ENCODE data around the gene LEKR1. TPM values are rescaled to one million over a fixed set of nuclear protein-coding genes. Genes with fewer than 3 reads are reported as not detected.

The LEKR1 gene
- total RNA-seq, 1 donor from 2014 or later = 4.1 TPM

DNA sequence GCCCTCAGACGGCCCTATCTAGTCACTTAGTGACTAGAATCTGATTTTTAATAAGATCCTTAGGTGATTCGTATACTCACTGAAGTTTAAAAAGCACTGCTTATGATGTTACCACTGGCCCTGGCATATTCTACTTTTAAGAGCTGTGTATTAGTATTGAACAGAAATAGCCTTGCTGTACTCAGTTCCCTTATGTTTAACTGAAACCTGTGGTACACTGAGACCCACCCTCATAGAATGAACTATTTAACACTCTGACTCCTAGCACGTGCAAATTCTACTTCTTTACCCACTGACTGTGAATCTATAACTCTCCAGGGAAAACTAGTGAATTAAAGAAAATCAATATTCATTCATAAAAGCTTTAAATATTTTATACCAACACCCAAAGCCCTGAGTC is 224.9 kb downstream of the LEKR1 start:
- H3K27me3 Mint-ChIP-seq = no peaks in the 10 kb centered on the region
- H3K27ac Mint-ChIP-seq = no peak overlapping the region
- no peaks in the 10 kb centered on the region for H3K9me3 Mint-ChIP-seq (ENCODE audit: low read depth)
- no peaks in the 10 kb centered on the region for H3K4me1 Mint-ChIP-seq (ENCODE audit: low read depth)
- DNase-seq (ENCODE audit: low spot score, unreplicated experiment) = no peak
- TF ChIP-seq, protein P1, sequence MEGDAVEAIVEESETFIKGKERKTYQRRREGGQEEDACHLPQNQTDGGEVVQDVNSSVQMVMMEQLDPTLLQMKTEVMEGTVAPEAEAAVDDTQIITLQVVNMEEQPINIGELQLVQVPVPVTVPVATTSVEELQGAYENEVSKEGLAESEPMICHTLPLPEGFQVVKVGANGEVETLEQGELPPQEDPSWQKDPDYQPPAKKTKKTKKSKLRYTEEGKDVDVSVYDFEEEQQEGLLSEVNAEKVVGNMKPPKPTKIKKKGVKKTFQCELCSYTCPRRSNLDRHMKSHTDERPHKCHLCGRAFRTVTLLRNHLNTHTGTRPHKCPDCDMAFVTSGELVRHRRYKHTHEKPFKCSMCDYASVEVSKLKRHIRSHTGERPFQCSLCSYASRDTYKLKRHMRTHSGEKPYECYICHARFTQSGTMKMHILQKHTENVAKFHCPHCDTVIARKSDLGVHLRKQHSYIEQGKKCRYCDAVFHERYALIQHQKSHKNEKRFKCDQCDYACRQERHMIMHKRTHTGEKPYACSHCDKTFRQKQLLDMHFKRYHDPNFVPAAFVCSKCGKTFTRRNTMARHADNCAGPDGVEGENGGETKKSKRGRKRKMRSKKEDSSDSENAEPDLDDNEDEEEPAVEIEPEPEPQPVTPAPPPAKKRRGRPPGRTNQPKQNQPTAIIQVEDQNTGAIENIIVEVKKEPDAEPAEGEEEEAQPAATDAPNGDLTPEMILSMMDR (IDR thresholded peaks at IDR 0.05; ENCODE audit: unreplicated experiment) = no peak
- no peaks in the 10 kb centered on the region for H3K36me3 Mint-ChIP-seq (ENCODE audit: insufficient read depth)
- H3K4me3 Mint-ChIP-seq (ENCODE audit: low read depth) = no peak overlapping the region

DNA sequence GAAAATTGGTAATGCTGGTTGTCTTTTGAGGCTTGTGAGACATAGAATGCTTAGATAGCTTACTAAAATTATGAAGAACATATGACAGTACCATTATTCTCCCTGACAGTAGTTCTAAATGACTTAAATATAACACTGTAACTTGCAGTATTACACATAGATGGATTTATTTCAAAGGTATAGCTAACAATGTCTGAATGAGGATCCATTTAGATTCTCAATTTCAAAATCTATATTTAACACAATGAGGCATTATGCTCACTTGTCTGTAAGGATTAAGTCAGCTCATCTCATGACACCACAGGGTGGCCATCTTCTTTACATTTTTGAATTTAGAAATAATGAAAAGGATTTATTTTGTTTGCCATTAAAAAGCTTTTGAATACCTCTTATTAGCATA is 225.4 kb downstream of the LEKR1 start:
- Mint-ChIP-seq H3K9me3 (ENCODE audit: low read depth) (no peaks in the 10 kb centered on the region), H3K27me3 (no peaks in the 10 kb centered on the region), H3K4me1 (ENCODE audit: low read depth) (no peaks in the 10 kb centered on the region), H3K4me3 (ENCODE audit: low read depth) (no peak overlapping the region), H3K36me3 (ENCODE audit: insufficient read depth) (no peaks in the 10 kb centered on the region), H3K27ac (no peak overlapping the region)
- no peak for DNase-seq (ENCODE audit: low spot score, unreplicated experiment)
- TF ChIP-seq, protein P1 (IDR thresholded peaks at IDR 0.05; ENCODE audit: unreplicated experiment) = no peak

DNA sequence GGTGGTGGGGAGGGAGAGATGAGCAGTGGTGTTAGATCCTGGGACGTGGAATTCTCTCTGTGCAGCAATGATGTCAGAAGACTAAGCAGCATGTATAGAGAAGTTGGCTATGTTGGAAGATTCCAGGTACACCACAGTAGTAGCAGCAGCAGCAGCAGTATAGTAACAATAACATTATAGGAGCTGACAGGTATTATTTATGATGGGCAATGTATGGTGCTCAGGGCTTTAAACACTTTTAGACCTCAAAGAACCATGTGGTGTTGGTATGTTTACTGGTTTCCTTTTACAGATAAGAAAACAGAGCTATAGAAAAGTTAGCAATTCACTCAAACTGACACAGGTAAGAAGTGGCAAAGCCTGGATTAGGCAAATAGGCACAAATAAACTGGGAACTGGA is 229.9 kb downstream of the LEKR1 start:
- no peak for DNase-seq (ENCODE audit: low spot score, unreplicated experiment)
- no peaks in the 10 kb centered on the region for H3K9me3 Mint-ChIP-seq (ENCODE audit: low read depth)
- H3K4me1 Mint-ChIP-seq (ENCODE audit: low read depth) = peaks cover 1% of the 10 kb centered on the region
- TF ChIP-seq, protein P1 (IDR thresholded peaks at IDR 0.05; ENCODE audit: unreplicated experiment) = no peak
- no peak overlapping the region for H3K27ac Mint-ChIP-seq
- H3K36me3 Mint-ChIP-seq (ENCODE audit: insufficient read depth) = no peaks in the 10 kb centered on the region
- no peak overlapping the region for H3K4me3 Mint-ChIP-seq (ENCODE audit: low read depth)
- no peaks in the 10 kb centered on the region for H3K27me3 Mint-ChIP-seq

DNA sequence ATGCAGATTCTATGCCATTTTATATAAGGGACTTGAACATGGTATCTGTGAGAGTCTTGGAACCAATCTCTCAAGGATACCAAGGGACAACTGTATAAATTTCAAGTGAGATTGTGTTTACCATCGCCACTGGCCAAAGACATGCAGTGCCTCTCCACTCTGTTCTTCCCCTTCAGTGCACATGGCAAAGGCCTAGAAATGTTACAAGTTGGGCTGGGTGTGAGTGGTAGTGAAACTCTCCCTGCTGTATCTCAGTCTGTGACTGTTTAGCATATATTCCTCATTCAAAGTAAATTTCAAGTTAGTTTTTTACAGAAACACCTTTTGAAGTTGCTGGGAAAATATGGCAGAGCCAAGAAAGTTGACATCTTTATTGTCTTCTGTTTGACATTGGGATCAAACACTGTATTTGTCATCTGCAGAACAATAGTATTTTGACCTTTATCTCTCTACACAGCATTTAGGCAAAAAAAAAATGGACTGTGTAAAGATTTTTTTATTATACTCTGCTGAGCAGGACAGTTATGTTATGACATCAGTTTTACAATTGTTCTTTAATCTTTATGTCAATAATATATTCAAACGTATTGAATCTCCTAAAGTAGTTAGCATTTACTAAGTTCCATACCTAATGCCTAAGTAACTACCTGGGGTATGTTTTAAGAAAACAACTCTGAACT is 232.4 kb downstream of the LEKR1 start:
- no peaks in the 10 kb centered on the region for H3K36me3 Mint-ChIP-seq (ENCODE audit: insufficient read depth)
- H3K27me3 Mint-ChIP-seq = no peaks in the 10 kb centered on the region
- TF ChIP-seq, protein P1 (IDR thresholded peaks at IDR 0.05; ENCODE audit: unreplicated experiment) = no peak
- H3K9me3 Mint-ChIP-seq (ENCODE audit: low read depth) = no peaks in the 10 kb centered on the region
- no peak overlapping the region for H3K4me3 Mint-ChIP-seq (ENCODE audit: low read depth)
- H3K4me1 Mint-ChIP-seq (ENCODE audit: low read depth) = peaks cover 1% of the 10 kb centered on the region
- no peak overlapping the region for H3K27ac Mint-ChIP-seq
- DNase-seq (ENCODE audit: low spot score, unreplicated experiment) = no peak

DNA sequence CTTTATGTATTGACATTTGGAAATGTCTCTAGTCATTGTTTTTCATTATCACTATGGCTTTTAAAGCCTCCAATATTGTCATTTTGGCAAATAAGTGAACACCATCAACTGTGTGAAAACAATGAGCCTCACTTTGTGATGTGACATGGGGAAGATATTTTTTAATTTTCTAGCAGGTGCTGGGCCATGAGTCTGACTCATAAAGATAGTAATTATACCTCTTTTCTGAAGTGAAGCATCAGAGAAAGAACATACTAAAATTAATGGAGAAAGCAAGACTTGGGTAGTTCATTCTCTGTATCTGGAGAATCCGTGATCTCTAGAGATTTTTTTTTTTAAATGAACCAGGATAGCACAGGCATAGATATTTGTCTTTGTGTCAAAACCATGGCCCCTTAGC is 233.0 kb downstream of the LEKR1 start:
- Mint-ChIP-seq H3K4me1 (ENCODE audit: low read depth) (peaks cover 1% of the 10 kb centered on the region), H3K27me3 (no peaks in the 10 kb centered on the region), H3K4me3 (ENCODE audit: low read depth) (no peak overlapping the region), H3K27ac (no peak overlapping the region), H3K9me3 (ENCODE audit: low read depth) (no peaks in the 10 kb centered on the region), H3K36me3 (ENCODE audit: insufficient read depth) (no peaks in the 10 kb centered on the region)
- TF ChIP-seq, protein P1 (IDR thresholded peaks at IDR 0.05; ENCODE audit: unreplicated experiment) = no peak
- no peak for DNase-seq (ENCODE audit: low spot score, unreplicated experiment)
